Inferior parietal cortex (tissue), 1 donor: ENCODE results near the gene IFT122.
"Not testable (repeated sequence)": the region's sequence is repeated elsewhere in the genome, so short reads cannot be mapped to it uniquely, and the experiment has no call there.

ENCODE experiments used
- DNase-seq: peaks from one replicate; pipeline ENCODE4 v3.0.0-alpha.2; 2016; ENCODE audit errors: extremely low spot score

IFT122 gene

GRCh38 chr3:129493206-129493605 is 53.2 kb downstream of the IFT122 start:
- no peak for DNase-seq

- not testable (repeated sequence) for DNase-seq
Observed at GRCh38 chr3:129494499-129494898, 54.5 kb downstream of the IFT122 start.

DNA sequence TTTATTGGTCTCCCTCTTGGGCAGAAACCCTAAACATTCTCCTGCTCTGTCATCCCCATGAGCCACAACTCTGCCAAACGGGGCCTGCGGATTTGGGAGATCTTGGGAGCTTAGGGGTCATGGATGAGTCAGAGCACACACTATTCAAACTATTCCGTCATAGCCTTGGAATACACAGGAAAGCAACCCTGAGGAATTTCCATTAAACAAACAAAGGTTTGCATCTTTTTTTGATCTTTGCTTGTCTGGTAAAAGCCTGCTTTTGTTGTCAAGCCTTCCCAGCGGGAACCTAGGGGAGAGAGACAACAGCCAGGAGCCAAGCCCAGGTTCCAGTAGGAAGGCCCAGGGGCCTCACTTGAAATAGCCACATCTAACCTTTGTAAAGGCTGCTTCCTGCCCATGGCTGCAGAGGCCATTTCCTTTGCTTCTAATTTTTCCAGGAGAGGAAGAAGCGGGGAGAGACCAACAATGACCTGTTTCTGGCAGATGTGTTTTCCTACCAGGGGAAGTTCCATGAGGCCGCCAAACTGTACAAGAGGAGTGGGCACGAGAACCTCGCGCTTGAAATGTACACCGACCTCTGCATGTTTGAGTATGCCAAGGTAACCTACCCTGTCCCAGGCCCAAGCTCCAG is 55.1 kb downstream of the IFT122 start:
- DNase-seq, result not testable (repeated sequence)

GRCh38 chr3:129497876-129498275 is 57.9 kb downstream of the IFT122 start:
- DNase-seq, result not testable (repeated sequence)

GRCh38 chr3:129498603-129499488 is 58.8 kb downstream of the IFT122 start:
- DNase-seq, result not testable (repeated sequence)

DNA sequence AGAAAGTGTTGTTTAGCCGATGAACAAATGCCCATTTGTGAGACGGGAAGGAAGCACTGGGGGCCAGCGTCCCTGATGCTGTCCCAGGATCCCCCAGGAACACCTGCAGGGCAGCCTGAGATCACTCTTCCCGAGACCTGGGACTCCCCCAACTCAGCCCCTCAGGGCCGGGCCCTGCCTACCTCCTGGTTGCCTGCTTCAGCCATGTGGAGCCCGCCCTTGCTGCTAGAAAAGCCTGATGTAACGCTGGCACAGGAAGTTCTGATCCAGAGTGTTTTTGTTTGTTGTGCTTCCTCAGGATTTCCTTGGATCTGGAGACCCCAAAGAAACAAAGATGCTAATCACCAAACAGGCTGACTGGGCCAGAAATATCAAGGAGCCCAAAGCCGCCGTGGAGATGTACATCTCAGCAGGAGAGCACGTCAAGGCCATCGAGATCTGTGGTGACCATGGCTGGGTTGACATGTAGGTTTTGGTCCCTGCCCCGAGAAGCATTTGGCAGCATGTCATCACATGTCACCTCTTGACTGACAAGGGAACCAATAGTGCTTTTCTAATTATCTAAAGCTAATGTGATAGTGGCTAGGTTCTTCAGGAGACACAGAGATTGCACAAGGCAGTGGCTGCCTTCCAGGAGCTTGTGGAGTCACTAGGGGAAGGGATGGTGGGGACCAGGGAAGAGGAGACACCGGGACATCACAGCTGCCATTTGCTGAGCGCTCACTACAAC is 59.7 kb downstream of the IFT122 start:
- DNase-seq, result not testable (repeated sequence)

DNA sequence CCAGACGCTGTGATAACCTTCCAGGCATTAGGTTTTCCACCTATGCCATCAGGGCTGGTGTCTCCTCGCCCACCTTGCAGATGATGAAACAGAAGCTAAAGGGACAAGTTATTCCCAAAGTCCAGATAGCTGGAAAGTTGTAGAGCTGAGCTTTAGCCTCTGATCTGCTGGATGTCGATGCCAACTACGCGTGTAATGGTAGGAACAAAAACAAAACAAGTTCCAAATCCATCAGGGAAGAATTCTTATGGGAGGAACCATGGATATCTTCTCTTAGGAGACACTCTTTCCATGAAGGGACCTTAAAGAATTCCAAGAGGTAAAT is 60.3 kb downstream of the IFT122 start:
- no peak for DNase-seq

- no peak for DNase-seq
Observed at GRCh38 chr3:129501630-129502029, 61.6 kb downstream of the IFT122 start.

DNA sequence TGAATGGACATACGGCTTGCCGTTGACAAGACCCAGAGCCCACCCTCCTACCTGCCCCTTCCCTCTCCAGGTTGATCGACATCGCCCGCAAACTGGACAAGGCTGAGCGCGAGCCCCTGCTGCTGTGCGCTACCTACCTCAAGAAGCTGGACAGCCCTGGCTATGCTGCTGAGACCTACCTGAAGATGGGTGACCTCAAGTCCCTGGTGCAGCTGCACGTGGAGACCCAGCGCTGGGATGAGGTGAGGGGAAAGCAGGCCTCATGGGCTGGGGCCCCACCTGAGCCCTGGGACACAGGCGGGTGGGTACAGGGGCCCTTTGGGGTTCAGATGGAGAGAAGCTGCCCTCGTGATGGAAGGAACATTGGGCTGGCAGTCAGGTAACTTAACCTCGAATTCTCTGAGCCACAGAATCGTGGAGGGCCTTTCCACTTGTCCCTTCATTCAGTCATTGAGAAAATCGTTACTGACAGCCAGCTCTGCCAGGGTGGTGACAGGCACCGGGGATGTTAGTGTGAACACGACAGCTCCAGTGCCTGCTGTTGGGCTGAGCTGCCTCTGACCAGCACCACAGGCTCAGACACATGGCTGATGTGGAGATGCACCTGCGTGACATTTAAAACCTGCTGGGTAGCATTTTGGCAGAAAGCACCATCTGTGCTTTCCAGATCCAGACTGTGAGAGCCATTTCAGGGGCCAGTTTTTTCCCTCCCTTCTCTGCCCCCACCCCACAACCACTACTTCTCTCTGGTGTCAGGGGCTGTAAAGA is 62.8 kb downstream of the IFT122 start:
- DNase-seq, result no peak

GRCh38 chr3:129503471-129504291 is 63.7 kb downstream of the IFT122 start:
- no peak for DNase-seq

DNA sequence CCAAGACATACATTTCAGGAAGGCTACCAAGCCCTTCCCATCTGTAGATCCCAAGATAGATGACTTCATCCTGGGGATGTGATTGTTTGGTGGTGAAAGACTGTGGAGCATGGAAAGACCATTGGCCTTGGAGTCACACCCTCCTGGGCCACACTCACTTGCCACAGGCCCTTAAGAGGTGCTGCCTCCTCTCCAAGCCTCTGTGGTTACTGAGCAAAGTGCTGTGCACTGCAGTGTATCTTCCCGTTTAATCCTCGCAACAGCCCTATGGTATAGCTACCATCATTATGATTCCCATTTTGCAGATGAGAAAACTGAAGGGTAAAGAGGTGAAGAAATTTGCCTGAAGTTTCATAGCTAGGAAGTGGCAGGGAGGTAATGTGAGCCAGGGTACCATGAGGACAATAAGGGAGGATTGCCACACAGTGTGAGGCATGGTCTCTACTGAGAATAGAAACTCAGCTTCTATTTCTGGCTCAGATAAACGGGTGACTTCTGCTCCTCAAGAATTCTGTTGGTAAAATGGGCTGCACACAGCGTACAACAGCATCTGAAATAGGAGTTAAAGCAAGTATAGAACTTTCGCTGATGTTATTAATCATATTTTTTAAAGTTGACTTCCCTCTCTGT is 64.6 kb downstream of the IFT122 start:
- no peak for DNase-seq

DNA sequence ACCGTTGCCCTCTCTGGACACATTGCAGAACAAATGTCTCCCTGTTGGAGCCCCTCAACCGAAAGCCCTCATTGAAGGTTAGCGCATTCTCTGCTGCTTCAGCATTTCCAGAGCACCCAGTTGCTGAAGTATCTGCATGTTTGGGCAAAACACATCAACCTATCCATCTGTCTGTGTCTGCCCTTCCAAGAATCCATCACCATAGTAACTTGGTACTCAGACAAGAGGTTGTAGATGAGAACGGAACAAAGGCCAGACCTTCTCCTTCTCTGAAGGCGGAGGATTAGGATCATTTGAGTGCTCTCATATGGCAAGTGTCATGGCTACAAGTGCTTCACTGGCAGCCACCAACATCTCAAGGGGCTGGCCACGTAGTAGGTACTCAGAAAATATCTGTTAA is 65.3 kb downstream of the IFT122 start:
- no peak for DNase-seq

- DNase-seq, result no peak
Observed at GRCh38 chr3:129506231-129506742, 66.3 kb downstream of the IFT122 start.

GRCh38 chr3:129507181-129507831 is 67.3 kb downstream of the IFT122 start:
- peak; percentile 63 for DNase-seq

GRCh38 chr3:129512595-129512994 is 72.6 kb downstream of the IFT122 start:
- DNase-seq, result no peak

DNA sequence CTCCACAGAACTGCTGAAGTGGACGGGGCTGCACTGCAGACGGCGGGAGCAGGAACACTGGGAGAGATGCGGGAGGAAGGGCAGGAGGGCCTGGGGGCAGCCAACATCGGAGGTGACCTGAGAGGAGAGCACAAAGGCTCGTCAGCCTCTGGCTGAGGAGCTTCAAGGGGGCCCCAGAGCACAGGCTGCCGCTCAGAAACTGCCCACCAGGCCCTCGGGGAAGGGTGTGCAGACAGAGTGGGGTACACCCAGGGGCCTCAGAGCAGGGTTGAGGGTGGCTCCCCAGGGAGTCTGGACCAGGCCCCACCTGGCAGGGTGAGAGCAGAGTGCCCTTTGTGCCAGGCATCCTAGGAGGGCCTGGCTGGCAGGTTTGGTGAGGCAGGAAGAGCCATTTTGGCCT is 73.7 kb downstream of the IFT122 start:
- no peak for DNase-seq

GRCh38 chr3:129514110-129514509 is 74.1 kb downstream of the IFT122 start:
- no peak for DNase-seq

DNA sequence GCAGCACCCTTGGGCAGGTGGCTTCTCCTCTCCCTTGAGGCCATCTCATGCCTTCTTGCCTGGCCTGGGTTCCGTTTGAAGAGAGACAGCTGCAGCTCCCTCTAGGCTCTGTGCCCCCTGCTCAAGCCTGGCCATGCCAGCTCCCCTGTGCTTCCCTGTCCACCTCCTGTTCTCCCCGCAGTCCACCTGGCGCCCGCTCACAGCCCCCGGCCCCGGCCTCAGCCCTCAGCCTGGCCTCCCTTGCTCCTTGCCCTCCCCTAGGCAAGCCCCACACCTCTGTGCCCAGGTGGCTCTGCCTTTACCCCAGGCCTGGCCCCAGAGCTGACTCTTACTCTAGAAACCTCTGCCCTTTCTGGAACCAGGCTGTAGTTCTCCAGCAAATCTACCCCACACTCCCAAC is 74.5 kb downstream of the IFT122 start:
- DNase-seq, result no peak

DNA sequence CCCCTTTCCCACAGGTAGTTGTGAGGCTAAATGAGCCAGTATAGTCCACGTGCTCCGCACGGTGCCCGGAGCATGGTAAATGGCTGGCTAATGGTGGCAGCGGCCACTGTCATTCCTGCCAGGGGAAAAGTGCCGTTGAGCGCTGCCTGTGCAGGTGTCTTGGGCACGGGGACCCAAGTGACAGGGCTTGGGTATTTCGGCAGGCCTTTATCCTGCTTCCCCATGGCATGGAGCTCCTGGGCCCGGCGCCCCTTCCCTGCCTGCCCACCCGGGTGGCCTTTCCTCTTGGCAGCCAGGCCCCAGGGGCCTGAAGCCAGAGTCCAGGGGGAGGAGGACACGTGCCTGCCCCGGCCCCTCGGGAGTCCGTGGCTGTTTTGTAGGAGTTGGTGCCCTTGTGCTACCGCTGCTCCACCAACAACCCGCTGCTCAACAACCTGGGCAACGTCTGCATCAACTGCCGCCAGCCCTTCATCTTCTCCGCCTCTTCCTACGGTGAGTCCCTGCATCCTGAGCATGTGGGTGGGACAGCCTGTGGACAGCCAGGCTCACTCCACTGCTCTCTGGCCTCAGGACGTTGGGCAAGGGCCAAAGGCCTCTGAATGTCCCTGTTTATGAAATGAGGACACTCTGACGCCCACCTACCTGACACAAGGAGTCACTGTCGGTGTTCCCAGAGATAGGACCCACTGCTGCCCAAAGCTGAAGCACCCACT is 75.2 kb downstream of the IFT122 start:
- not testable (repeated sequence) for DNase-seq
